ENCODE data around the gene DCHS1. TPM values are rescaled to one million over a fixed set of nuclear protein-coding genes. Genes with fewer than 3 reads are reported as not detected.

The DCHS1 gene
- total and polyA plus RNA-seq, 10 of the 15 experiments (the other 5 are each of a cell fraction or from before 2014, with no cell fraction given): 0.02 to 0.64 (median 0.18) TPM; not detected in 1

DNA sequence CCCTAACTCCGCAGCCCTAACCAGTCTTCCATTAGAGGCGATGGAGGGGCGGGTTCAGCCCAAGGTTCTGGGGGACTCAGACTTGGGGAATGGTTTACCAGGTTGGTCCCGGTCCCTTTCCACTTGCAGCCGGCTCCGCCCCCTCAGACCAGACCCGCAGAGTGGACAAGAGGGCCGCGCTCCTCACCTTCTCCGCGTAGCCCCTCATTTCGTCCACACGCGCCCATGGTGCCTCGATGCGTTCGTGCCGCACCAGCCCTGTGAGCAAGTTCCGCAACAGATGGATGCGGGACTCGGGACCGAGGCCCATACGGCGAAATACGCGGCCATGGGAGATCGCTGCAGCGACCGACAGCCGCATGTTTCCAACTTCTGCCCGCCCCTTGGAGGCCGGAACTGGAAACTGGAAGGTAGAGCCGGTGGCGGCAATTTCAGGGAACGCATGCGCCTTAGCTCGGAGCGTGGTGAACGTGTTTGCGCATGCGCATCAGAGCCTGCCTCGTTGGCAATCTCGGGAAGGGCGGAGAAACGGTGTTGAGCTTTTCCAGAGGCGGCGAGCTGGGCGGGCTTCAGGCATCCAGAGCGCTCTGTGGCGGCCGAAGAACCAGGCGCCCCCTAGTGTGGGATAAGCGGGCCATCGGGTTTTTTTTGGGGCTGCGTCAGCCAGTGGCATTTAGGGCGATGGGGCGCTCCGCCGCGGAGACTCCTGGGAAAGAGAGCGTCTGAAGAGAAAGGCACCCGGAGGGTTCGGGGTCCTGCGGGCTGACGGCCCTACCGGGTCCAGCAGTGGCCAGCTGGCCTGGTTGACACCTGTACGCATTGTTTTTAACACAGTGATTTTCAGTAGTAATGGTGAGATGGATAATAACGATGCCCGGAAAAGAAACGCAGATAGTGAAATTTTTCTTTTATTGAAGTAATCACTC lies 27.6 kb upstream of the DCHS1 start, which contains the start of gene MRPL17 (continued):
- TF ChIP-seq, protein P1, sequence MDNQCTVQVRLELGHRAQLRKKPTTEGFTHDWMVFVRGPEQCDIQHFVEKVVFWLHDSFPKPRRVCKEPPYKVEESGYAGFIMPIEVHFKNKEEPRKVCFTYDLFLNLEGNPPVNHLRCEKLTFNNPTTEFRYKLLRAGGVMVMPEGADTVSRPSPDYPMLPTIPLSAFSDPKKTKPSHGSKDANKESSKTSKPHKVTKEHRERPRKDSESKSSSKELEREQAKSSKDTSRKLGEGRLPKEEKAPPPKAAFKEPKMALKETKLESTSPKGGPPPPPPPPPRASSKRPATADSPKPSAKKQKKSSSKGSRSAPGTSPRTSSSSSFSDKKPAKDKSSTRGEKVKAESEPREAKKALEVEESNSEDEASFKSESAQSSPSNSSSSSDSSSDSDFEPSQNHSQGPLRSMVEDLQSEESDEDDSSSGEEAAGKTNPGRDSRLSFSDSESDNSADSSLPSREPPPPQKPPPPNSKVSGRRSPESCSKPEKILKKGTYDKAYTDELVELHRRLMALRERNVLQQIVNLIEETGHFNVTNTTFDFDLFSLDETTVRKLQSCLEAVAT (IDR thresholded peaks at IDR 0.05): peak; percentile 60
- TF ChIP-seq NFIC (IDR thresholded peaks at IDR 0.05; ENCODE audit: low read depth, low read length) (no peak), ESRRA (IDR thresholded peaks at IDR 0.05; ENCODE audit: low read length) (0 out of 2 replicates have a peak, but pooled peaks have one; percentile 63), YY1 (IDR thresholded peaks at IDR 0.05; ENCODE audit: low read depth, low read length) (peak; percentile 78), ZNF207 (IDR thresholded peaks at IDR 0.05; ENCODE audit: borderline replicate concordance) (0 out of 2 replicates have a peak, but pooled peaks have one; percentile 55), DPF2 (IDR thresholded peaks at IDR 0.05) (peak; percentile 64), GATAD2B (conservative IDR thresholded peaks at IDR 0.05; ENCODE audit: low read depth) (peak; percentile 71; the same call in 1 of the 2 replicates), POLR2A (IDR thresholded peaks at IDR 0.05; ENCODE audit: low read depth, low read length) (peak; percentile 98), ATF7 (IDR thresholded peaks at IDR 0.05; ENCODE audit: low read depth) (peak; percentile 74), BHLHE40 (IDR thresholded peaks at IDR 0.05; ENCODE audit: borderline replicate concordance in 1 of 2, low read depth in 2 of 2, low read length in 1 of 2) (peak in 1 of 2 experiments; percentile 54; a peak in 1 of 4 replicates), POLR2AphosphoS2 (IDR thresholded peaks at IDR 0.05; ENCODE audit: low read depth, low read length) (peak; percentile 94), BACH1 (IDR thresholded peaks at IDR 0.05; ENCODE audit: borderline replicate concordance) (peak; percentile 60; the same call in 1 of the 2 replicates), TBL1XR1 (IDR thresholded peaks at IDR 0.05; ENCODE audit: low read depth, low read length) (peak; percentile 75), CREB1 (IDR thresholded peaks at IDR 0.05; ENCODE audit: low read depth) (peak; percentile 62; the same call in 1 of the 2 replicates)
- TF ChIP-seq, protein P2, sequence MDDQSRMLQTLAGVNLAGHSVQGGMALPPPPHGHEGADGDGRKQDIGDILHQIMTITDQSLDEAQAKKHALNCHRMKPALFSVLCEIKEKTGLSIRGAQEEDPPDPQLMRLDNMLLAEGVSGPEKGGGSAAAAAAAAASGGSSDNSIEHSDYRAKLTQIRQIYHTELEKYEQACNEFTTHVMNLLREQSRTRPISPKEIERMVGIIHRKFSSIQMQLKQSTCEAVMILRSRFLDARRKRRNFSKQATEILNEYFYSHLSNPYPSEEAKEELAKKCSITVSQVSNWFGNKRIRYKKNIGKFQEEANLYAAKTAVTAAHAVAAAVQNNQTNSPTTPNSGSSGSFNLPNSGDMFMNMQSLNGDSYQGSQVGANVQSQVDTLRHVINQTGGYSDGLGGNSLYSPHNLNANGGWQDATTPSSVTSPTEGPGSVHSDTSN (IDR thresholded peaks at IDR 0.05; ENCODE audit: insufficient replicate concordance, low read depth, low read length): peak; percentile 13
- TF ChIP-seq, protein P3, sequence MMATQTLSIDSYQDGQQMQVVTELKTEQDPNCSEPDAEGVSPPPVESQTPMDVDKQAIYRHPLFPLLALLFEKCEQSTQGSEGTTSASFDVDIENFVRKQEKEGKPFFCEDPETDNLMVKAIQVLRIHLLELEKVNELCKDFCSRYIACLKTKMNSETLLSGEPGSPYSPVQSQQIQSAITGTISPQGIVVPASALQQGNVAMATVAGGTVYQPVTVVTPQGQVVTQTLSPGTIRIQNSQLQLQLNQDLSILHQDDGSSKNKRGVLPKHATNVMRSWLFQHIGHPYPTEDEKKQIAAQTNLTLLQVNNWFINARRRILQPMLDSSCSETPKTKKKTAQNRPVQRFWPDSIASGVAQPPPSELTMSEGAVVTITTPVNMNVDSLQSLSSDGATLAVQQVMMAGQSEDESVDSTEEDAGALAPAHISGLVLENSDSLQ (IDR thresholded peaks at IDR 0.05): peak; percentile 3; the same call in 1 of the 2 replicates
- TF ChIP-seq, protein P4, sequence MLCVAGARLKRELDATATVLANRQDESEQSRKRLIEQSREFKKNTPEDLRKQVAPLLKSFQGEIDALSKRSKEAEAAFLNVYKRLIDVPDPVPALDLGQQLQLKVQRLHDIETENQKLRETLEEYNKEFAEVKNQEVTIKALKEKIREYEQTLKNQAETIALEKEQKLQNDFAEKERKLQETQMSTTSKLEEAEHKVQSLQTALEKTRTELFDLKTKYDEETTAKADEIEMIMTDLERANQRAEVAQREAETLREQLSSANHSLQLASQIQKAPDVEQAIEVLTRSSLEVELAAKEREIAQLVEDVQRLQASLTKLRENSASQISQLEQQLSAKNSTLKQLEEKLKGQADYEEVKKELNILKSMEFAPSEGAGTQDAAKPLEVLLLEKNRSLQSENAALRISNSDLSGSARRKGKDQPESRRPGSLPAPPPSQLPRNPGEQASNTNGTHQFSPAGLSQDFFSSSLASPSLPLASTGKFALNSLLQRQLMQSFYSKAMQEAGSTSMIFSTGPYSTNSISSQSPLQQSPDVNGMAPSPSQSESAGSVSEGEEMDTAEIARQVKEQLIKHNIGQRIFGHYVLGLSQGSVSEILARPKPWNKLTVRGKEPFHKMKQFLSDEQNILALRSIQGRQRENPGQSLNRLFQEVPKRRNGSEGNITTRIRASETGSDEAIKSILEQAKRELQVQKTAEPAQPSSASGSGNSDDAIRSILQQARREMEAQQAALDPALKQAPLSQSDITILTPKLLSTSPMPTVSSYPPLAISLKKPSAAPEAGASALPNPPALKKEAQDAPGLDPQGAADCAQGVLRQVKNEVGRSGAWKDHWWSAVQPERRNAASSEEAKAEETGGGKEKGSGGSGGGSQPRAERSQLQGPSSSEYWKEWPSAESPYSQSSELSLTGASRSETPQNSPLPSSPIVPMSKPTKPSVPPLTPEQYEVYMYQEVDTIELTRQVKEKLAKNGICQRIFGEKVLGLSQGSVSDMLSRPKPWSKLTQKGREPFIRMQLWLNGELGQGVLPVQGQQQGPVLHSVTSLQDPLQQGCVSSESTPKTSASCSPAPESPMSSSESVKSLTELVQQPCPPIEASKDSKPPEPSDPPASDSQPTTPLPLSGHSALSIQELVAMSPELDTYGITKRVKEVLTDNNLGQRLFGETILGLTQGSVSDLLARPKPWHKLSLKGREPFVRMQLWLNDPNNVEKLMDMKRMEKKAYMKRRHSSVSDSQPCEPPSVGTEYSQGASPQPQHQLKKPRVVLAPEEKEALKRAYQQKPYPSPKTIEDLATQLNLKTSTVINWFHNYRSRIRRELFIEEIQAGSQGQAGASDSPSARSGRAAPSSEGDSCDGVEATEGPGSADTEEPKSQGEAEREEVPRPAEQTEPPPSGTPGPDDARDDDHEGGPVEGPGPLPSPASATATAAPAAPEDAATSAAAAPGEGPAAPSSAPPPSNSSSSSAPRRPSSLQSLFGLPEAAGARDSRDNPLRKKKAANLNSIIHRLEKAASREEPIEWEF (IDR thresholded peaks at IDR 0.05; ENCODE audit: insufficient replicate concordance, low read depth, low read length): peak; percentile 29
- TF ChIP-seq, protein P5, sequence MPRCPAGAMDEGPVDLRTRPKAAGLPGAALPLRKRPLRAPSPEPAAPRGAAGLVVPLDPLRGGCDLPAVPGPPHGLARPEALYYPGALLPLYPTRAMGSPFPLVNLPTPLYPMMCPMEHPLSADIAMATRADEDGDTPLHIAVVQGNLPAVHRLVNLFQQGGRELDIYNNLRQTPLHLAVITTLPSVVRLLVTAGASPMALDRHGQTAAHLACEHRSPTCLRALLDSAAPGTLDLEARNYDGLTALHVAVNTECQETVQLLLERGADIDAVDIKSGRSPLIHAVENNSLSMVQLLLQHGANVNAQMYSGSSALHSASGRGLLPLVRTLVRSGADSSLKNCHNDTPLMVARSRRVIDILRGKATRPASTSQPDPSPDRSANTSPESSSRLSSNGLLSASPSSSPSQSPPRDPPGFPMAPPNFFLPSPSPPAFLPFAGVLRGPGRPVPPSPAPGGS (IDR thresholded peaks at IDR 0.05; ENCODE audit: borderline replicate concordance, insufficient read depth, low read depth, low read length, poor library complexity, severe bottlenecking): peak; percentile 19

Data from GM12878 (cell line).